Measurements from ENCODE around the gene DYNC1I1. TPM values are rescaled to one million over a fixed set of nuclear protein-coding genes. Genes with fewer than 3 reads are reported as not detected.

Gene DYNC1I1
- total RNA-seq, 1 donor from 2014 or later, result not detected

DNA sequence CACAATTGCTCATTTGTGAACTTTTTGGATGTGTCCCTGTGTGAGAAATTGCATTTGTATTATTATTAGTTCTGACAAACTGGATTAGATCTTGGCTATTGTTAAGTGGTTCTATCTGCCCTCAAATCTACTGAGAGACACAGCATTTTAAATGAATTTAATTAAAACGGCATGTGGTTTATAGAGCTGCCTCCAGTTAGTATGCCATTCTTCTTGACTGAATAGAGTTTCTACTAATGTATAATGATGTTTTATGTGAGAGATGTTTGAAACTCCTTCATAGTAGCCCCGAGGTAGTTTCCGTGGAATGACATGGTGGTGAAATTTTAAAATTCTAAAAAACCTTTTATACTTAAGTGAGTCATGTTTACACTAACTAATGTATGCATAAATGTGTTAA lies 110.9 kb downstream of the DYNC1I1 start:
- H3K4me3 ChIP-seq (ENCODE audit: low read depth, low read length), result no peak overlapping the region
- TF ChIP-seq, protein P1, sequence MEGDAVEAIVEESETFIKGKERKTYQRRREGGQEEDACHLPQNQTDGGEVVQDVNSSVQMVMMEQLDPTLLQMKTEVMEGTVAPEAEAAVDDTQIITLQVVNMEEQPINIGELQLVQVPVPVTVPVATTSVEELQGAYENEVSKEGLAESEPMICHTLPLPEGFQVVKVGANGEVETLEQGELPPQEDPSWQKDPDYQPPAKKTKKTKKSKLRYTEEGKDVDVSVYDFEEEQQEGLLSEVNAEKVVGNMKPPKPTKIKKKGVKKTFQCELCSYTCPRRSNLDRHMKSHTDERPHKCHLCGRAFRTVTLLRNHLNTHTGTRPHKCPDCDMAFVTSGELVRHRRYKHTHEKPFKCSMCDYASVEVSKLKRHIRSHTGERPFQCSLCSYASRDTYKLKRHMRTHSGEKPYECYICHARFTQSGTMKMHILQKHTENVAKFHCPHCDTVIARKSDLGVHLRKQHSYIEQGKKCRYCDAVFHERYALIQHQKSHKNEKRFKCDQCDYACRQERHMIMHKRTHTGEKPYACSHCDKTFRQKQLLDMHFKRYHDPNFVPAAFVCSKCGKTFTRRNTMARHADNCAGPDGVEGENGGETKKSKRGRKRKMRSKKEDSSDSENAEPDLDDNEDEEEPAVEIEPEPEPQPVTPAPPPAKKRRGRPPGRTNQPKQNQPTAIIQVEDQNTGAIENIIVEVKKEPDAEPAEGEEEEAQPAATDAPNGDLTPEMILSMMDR (IDR thresholded peaks at IDR 0.05; ENCODE audit: insufficient read depth, low read length, severe bottlenecking), result no peak
- FAIRE-seq, result no peak

DNA sequence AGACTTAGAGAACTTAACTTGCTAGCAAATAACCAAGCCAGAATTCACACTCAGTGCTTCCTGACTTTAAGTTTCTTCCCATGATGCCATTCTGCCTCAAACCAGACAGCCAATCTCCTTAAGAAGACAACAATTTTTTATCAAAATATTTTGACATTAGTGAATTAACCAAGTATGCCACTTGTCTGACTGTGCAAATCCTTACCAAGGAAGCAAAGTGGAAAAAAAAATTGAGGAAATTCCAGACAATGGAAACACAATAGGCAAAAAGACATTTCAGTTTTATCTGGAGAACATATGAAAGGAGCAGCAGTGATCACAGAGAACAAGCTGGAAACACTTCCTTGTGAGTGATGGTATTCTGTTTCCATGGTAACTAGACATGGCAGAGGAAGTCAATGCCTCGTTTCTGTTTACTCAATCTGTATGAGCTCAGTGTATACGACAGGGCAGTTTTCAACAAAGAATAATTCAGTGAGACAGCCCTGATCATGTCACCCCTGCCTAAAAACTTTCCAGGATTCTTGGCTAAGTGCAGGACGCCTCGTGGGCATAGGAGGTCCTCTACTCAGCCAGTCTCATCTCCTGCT lies 114.2 kb downstream of the DYNC1I1 start:
- DNase-seq (ENCODE audit: low read depth) (peak; percentile 67), FAIRE-seq (peak; percentile 23)
- Histone ChIP-seq H3K36me3 (ENCODE audit: control insufficient read depth, insufficient read depth, low read length) (no peaks in the 10 kb centered on the region), H3K27me3 (ENCODE audit: control insufficient read depth, insufficient read depth, low read length) (no peaks in the 10 kb centered on the region), H3K4me3 (ENCODE audit: low read depth, low read length) (no peak overlapping the region)
- TF ChIP-seq, protein P1 (IDR thresholded peaks at IDR 0.05; ENCODE audit: insufficient read depth, low read length, severe bottlenecking), result no peak

More for the DNA sequence above, 110.9 kb downstream of the DYNC1I1 start:
- DNase-seq (ENCODE audit: low read depth), result no peak
- H3K36me3 ChIP-seq (ENCODE audit: control insufficient read depth, insufficient read depth, low read length), result no peaks in the 10 kb centered on the region
- H3K27me3 ChIP-seq (ENCODE audit: control insufficient read depth, insufficient read depth, low read length), result no peaks in the 10 kb centered on the region

DNA sequence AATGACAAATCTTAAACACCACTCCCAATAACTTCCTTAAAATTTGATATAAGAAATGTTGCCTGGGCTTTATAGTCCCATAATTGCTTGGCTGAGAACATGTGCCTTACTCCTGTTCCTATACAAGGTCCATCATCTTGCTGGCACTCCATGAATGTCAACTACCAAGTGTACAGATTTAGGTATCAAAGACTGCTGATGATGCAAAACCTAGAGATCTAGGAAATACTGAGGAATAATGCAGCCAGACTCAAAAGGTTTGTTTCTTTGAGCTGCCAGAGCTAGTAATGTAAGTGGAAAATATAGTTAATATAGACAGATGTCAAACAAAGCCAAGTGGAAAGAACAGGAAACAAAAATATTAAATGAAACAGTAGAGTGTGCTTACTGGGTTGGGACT lies 121.1 kb downstream of the DYNC1I1 start:
- H3K4me3 ChIP-seq (ENCODE audit: low read depth, low read length), result no peak overlapping the region
- TF ChIP-seq, protein P1 (IDR thresholded peaks at IDR 0.05; ENCODE audit: insufficient read depth, low read length, severe bottlenecking), result no peak
- no peak for FAIRE-seq
- no peak for DNase-seq (ENCODE audit: low read depth)
- H3K27me3 ChIP-seq (ENCODE audit: control insufficient read depth, insufficient read depth, low read length), result no peaks in the 10 kb centered on the region
- H3K36me3 ChIP-seq (ENCODE audit: control insufficient read depth, insufficient read depth, low read length), result no peaks in the 10 kb centered on the region

DNA sequence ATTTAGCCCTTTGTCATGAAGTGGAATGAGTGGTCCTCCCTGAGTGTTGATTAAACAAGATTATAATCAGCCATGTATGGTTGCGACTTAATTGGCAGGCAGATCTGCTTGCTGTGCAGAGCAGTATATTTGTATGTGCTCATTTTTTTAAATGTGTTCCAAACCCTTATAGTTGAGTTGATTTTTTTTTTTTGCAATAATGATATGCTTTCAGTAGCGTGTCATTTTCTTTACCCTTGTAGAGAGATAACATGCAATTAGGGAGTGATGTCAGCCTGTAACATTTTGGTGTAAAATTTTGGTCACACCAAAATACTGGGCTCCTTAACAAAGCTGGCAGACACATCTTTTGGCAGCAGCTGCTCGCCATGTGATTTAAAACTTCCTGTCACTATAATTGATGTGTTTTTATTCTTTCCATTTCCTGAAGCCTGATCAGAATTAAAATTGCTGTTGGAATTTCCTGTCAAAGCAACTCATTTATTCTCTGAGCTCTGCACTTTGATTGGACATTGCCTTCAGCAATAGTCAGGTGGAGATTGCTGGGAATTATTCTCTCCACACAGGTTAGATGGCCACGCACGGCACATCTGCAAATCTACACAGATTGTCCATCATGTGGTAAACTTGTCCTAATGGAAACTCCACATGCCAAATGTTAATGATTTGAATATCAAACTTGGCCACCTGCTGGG lies 125.3 kb downstream of the DYNC1I1 start:
- no peak for FAIRE-seq
- H3K4me3 ChIP-seq (ENCODE audit: low read depth, low read length), result no peak overlapping the region
- no peaks in the 10 kb centered on the region for H3K36me3 ChIP-seq (ENCODE audit: control insufficient read depth, insufficient read depth, low read length)
- TF ChIP-seq, protein P1 (IDR thresholded peaks at IDR 0.05; ENCODE audit: insufficient read depth, low read length, severe bottlenecking), result no peak
- DNase-seq (ENCODE audit: low read depth), result no peak
- H3K27me3 ChIP-seq (ENCODE audit: control insufficient read depth, insufficient read depth, low read length), result no peaks in the 10 kb centered on the region

DNA sequence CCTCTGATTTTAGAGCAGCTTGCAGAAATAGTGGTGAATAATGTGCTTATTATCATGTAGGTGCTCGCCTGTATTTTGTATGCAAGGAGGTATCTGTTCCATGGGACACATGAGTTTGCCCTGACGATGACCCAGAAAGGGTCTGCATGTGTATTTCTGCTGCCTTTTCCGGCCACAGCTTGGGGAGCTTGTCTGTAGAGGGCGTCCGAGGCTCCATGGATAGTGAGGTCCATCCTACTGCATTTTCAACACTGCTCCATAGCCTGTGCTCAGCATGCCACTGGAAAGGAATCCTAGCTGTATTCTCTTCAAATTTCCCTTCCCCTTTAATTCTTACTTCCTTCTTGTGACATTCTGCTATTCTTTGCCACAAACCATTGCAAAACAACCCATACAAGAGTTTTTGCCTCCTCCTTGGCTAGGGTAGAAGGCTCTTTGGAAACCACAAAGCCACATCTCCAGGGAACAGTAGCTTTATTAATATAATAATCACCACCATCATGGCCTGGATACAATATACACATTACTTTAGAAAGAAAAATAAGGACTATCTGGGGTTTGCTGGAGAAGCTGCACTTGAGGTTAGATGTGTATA lies 127.7 kb downstream of the DYNC1I1 start:
- Histone ChIP-seq H3K36me3 (ENCODE audit: control insufficient read depth, insufficient read depth, low read length) (no peaks in the 10 kb centered on the region), H3K27me3 (ENCODE audit: control insufficient read depth, insufficient read depth, low read length) (no peaks in the 10 kb centered on the region), H3K4me3 (ENCODE audit: low read depth, low read length) (no peak overlapping the region)
- TF ChIP-seq, protein P1 (IDR thresholded peaks at IDR 0.05; ENCODE audit: insufficient read depth, low read length, severe bottlenecking), result no peak
- DNase-seq (ENCODE audit: low read depth) (no peak), FAIRE-seq (no peak)

Measured in bronchial epithelial cell (primary cell).